ENCODE data around the gene APMAP. TPM values are rescaled to one million over a fixed set of nuclear protein-coding genes. Genes with fewer than 3 reads are reported as not detected.

APMAP gene
- total and polyA plus RNA-seq, 7 donors = 19.9 to 44.5 (median 25.5) TPM

DNA sequence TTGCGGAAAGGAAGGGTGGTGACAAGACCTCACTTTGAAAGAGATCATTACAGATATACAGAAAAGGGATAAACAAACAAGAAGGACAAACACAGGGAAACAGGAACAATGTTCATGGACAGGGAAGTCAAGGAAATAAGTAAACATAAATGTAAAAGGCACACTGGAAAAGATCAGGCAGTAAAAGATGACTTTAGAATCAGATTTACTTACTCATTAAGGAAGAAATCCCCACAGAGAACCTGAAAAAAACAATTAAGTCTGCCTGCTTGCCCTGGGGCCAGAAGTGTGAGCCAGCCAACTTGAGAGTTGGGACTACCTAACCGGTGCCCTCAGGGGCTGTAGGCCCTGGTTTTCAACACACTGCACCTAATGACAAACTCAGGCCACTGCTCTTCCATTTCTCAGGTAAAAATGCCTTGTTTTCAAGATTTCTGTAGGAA lies 1.7 kb downstream of the APMAP start:
- WGBS, 3 donors = 90 to 94% (median 94%) methylated on average over 2 of the region's 2 CpGs
- Histone ChIP-seq H3K4me1 (peaks cover 31% of the 10 kb centered on the region), H3K36me3 (ENCODE audit: insufficient read depth in 1 of 2, low read depth in 1 of 2) (no peaks in the 10 kb centered on the region), H3K9me3 (no peaks in the 10 kb centered on the region), H3K27ac (no peak overlapping the region), H3K4me3 (peak overlapping the region; percentile 82), H3K27me3 (ENCODE audit: insufficient read depth in 3 of 3, low read length in 2 of 3) (no peaks in the 10 kb centered on the region)
- TF ChIP-seq CTCF (IDR thresholded peaks at IDR 0.05) = no peak
- intact Hi-C loops (cut with DNase I) = loop anchor here (5.0 kb wide), 2 partner anchors 201 to 406 kb away; no protein-coding TSS in a partner anchor
- no peak for ATAC-seq
- no peak for DNase-seq

DNA sequence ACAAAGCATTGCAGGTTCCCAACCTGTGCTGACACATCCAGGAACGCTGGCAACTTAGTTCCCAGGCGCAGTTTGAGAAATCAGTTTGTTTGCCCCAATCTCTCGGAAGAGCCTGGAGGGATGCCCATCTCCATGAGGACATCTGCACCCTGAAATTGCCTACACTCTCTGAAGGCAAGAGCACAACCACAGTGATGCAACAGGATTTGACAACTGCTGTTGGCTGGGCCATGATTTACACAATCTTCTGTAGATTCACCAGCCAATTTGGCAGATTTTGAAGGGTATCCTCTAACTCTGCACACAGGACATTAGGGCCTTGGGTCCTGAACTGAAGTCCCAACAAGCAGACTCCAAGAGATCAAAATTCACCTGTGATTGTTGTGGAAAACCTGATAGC lies 3.4 kb downstream of the APMAP start:
- Histone ChIP-seq H3K27ac (no peak overlapping the region), H3K4me1 (peaks cover 47% of the 10 kb centered on the region), H3K4me3 (no peak overlapping the region), H3K27me3 (ENCODE audit: insufficient read depth in 3 of 3, low read length in 2 of 3) (no peaks in the 10 kb centered on the region), H3K36me3 (ENCODE audit: insufficient read depth in 1 of 2, low read depth in 1 of 2) (no peaks in the 10 kb centered on the region), H3K9me3 (no peaks in the 10 kb centered on the region)
- TF ChIP-seq CTCF (IDR thresholded peaks at IDR 0.05) = no peak
- 52 to 81% (median 62%) methylated on average over 3 of the region's 3 CpGs for WGBS, 3 donors
- peak in 1 of 4 donors; percentile 21 for ATAC-seq
- intact Hi-C loops (cut with DNase I) = loop anchor here in 1 of 2 donors (10.0 kb wide), 1 partner anchor 626 kb away; no protein-coding TSS in a partner anchor
- peak in 1 of 2 donors; percentile 26 for DNase-seq

DNA sequence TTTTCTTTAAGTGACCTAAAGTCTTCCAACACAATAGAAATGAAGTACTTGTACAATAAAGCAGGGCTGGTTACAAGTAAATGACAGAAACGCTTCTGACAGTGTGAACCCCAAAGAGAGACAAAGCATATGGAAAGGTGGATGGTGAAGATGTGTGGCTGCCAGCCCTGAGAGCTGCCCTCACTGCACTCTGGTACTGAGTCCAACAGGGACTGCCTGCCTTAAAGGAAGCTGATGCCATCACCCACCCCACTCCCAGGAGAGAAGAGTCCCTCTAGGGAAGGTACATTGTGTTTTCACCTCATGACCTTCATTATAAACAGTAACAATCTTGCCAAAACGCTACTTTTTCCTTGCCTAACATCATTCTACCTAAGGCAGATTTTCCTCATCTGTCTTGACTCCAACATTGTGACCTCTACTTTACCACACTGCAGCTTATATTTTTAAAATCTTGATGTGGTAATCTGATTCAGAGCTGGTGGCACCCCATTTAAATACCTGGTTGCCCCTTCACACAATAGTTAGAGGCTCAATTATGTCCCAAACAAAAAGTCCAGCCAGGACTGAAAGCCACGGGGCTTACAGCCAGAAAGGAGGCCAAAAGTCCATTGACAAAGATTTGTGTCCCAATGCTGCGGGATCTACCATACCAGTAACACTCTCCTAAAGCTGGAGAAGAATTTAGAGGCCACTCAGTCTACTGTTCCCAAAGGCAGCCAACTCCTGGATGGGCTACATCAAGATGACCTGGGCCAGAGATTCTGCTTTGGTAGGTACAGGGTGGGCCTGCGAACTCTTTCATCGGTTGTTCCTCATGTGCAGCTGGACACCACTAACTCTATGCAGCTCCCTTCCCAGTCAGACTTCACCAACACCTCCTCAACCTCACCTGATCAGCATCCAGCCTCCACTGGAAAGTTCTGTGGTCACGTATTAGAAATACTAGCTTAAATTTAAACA lies 4.4 kb downstream of the APMAP start:
- TF ChIP-seq CTCF (IDR thresholded peaks at IDR 0.05) = no peak
- no peak overlapping the region for H3K4me3 ChIP-seq
- no peak for ATAC-seq
- 81 to 83% (median 83%) methylated on average over 7 of the region's 7 CpGs for WGBS, 3 donors
- H3K27me3 ChIP-seq (ENCODE audit: insufficient read depth in 3 of 3, low read length in 2 of 3) = no peaks in the 10 kb centered on the region
- H3K9me3 ChIP-seq = no peaks in the 10 kb centered on the region
- H3K27ac ChIP-seq = no peak overlapping the region
- intact Hi-C loops (cut with DNase I) = loop anchor here in 1 of 2 donors (10.0 kb wide), 1 partner anchor 627 kb away; no protein-coding TSS in a partner anchor
- DNase-seq = no peak
- H3K4me1 ChIP-seq = peaks cover 45% of the 10 kb centered on the region
- peaks cover 0 to 7% of the 10 kb centered on the region in 2 donors for H3K36me3 ChIP-seq (ENCODE audit: insufficient read depth in 1 of 2, low read depth in 1 of 2)

GRCh38 chr20:24987244-24987643 lies 5.3 kb downstream of the APMAP start:
- TF ChIP-seq CTCF (IDR thresholded peaks at IDR 0.05) = no peak
- H3K36me3 ChIP-seq (ENCODE audit: insufficient read depth in 1 of 2, low read depth in 1 of 2) = peaks cover 0 to 12% of the 10 kb centered on the region in 2 donors
- no peaks in the 10 kb centered on the region for H3K27me3 ChIP-seq (ENCODE audit: insufficient read depth in 3 of 3, low read length in 2 of 3)
- 93 to 97% (median 93%) methylated on average over 2 of the region's 2 CpGs for WGBS, 3 donors
- no peaks in the 10 kb centered on the region for H3K9me3 ChIP-seq
- H3K27ac ChIP-seq = no peak overlapping the region
- no peak overlapping the region for H3K4me3 ChIP-seq
- ATAC-seq (no peak), DNase-seq (no peak)
- intact Hi-C loops (cut with DNase I) = loop anchor here in 1 of 2 donors (10.0 kb wide), 1 partner anchor 628 kb away; no protein-coding TSS in a partner anchor
- peaks cover 43% of the 10 kb centered on the region for H3K4me1 ChIP-seq
